GM10248 (cell line): ENCODE results near the gene NUP98.

Source experiments
- CTCF ChIA-PET: fragments of 300-600 bp; sonication (Branson Sonifier 250); formaldehyde crosslinking; extraction: SDS; loops from one replicate; lab custom pipeline; 2021; ENCODE audit warnings: antibody characterized with exemption; lab: Yijun Ruan, JAX
- POLR2A ChIA-PET: fragments of 350-650 bp; sonication (Branson Sonifier 250); formaldehyde crosslinking; extraction: SDS; loops from one replicate; lab custom pipeline; 2020; ENCODE audit warnings: antibody characterized with exemption; lab: Yijun Ruan, JAX
- DNase-seq: peaks from one replicate; pipeline ENCODE4 v3.0.0; 2012; ENCODE audit errors: extremely low spot score
- CTCF ChIP-seq: IDR thresholded peaks from 2 replicates; pipeline ENCODE4 v1.5.1; 2012; ENCODE audit warnings: mild to moderate bottlenecking, low read depth; ENCODE audit errors: extremely low read depth, missing control alignments, control extremely low read depth

Gene NUP98

GRCh38 chr11:3669128-3669527 lies 128.2 kb downstream of the NUP98 start:
- TF ChIP-seq CTCF = no peak
- POLR2A ChIA-PET = no interaction called here
- CTCF ChIA-PET = no interaction called here
- no peak for DNase-seq

GRCh38 chr11:3667149-3668035 lies 130.0 kb downstream of the NUP98 start:
- no peak for TF ChIP-seq CTCF
- no peak for DNase-seq
- CTCF ChIA-PET = no interaction called here
- POLR2A ChIA-PET = no interaction called here

- CTCF ChIA-PET = no interaction called here
- DNase-seq = no peak
- POLR2A ChIA-PET = no interaction called here
- TF ChIP-seq CTCF = no peak
Observed at GRCh38 chr11:3666023-3666530, 131.3 kb downstream of the NUP98 start.

GRCh38 chr11:3665336-3666022 lies 131.9 kb downstream of the NUP98 start:
- no peak for TF ChIP-seq CTCF
- ChIA-PET CTCF (no interaction called here), POLR2A (interaction anchor here (0.6 kb wide), 1 partner anchor 673 kb away, joined by 3 read pairs; the partner anchor contains the start of gene NAP1L4)
- no peak for DNase-seq

GRCh38 chr11:3664032-3664630 lies 133.2 kb downstream of the NUP98 start:
- no peak for DNase-seq
- POLR2A ChIA-PET = no interaction called here
- CTCF ChIA-PET = interaction anchor here (0.9 kb wide), 1 partner anchor 8 kb away, joined by 3 read pairs; no protein-coding TSS in a partner anchor
- TF ChIP-seq CTCF = no peak

- no peak for DNase-seq
- CTCF ChIA-PET = no interaction called here
- POLR2A ChIA-PET = no interaction called here
- no peak for TF ChIP-seq CTCF
Observed at GRCh38 chr11:3662856-3663255, 134.5 kb downstream of the NUP98 start.
